Rectal smooth muscle tissue (tissue), 1 donor: ENCODE results near the gene FCHO2.

Experiments used
- H3K27ac ChIP-seq: one replicate; pipeline ENCODE4 v1.7.0; 2013; ENCODE audit warnings: low read depth, low read length, inconsistent platforms
- H3K27me3 ChIP-seq: one replicate; pipeline ENCODE4 v1.7.0; 2013; ENCODE audit warnings: low read length; ENCODE audit not compliant: control insufficient read depth, insufficient read depth
- H3K36me3 ChIP-seq: one replicate; pipeline ENCODE4 v1.7.0; 2013; ENCODE audit warnings: low read length; ENCODE audit not compliant: control insufficient read depth, insufficient read depth
- H3K4me1 ChIP-seq: one replicate; pipeline ENCODE4 v1.7.0; 2013; ENCODE audit warnings: low read length; ENCODE audit not compliant: control insufficient read depth, insufficient read depth
- H3K4me3 ChIP-seq: one replicate; pipeline ENCODE4 v1.7.0; 2013; ENCODE audit warnings: low read length
- H3K9ac ChIP-seq: one replicate; pipeline ENCODE4 v1.7.0; 2013; ENCODE audit warnings: low read length

FCHO2 gene

GRCh38 chr5:72937517-72938061 lies 18.3 kb upstream of the FCHO2 start:
- peak overlapping the region; percentile 3 for H3K4me3 ChIP-seq
- H3K4me1 ChIP-seq = peaks cover 20% of the 10 kb centered on the region
- H3K9ac ChIP-seq = no peak overlapping the region
- no peaks in the 10 kb centered on the region for H3K36me3 ChIP-seq
- H3K27ac ChIP-seq = peak overlapping the region; percentile 75
- no peaks in the 10 kb centered on the region for H3K27me3 ChIP-seq

- no peaks in the 10 kb centered on the region for H3K27me3 ChIP-seq
- no peak overlapping the region for H3K9ac ChIP-seq
- peak overlapping the region; percentile 75 for H3K27ac ChIP-seq
- no peaks in the 10 kb centered on the region for H3K36me3 ChIP-seq
- H3K4me3 ChIP-seq = no peak overlapping the region
- H3K4me1 ChIP-seq = peaks cover 20% of the 10 kb centered on the region
Measured at GRCh38 chr5:72938206-72938605, 17.6 kb upstream of the FCHO2 start.

- Histone ChIP-seq H3K4me3 (no peak overlapping the region), H3K27ac (no peak overlapping the region), H3K4me1 (peaks cover 20% of the 10 kb centered on the region), H3K36me3 (no peaks in the 10 kb centered on the region), H3K9ac (no peak overlapping the region), H3K27me3 (no peaks in the 10 kb centered on the region)
Measured at GRCh38 chr5:72940082-72940481, 15.8 kb upstream of the FCHO2 start.

GRCh38 chr5:72943307-72943706 lies 12.5 kb upstream of the FCHO2 start:
- no peak overlapping the region for H3K9ac ChIP-seq
- H3K27me3 ChIP-seq = no peaks in the 10 kb centered on the region
- peaks cover 2% of the 10 kb centered on the region for H3K4me1 ChIP-seq
- H3K36me3 ChIP-seq = no peaks in the 10 kb centered on the region
- no peak overlapping the region for H3K4me3 ChIP-seq
- no peak overlapping the region for H3K27ac ChIP-seq

- Histone ChIP-seq H3K4me3 (no peak overlapping the region), H3K36me3 (no peaks in the 10 kb centered on the region), H3K9ac (no peak overlapping the region), H3K27ac (no peak overlapping the region), H3K27me3 (no peaks in the 10 kb centered on the region), H3K4me1 (no peaks in the 10 kb centered on the region)
Measured at GRCh38 chr5:72947498-72947897, 8.3 kb upstream of the FCHO2 start.

- Histone ChIP-seq H3K27me3 (no peaks in the 10 kb centered on the region), H3K9ac (no peak overlapping the region), H3K4me1 (no peaks in the 10 kb centered on the region), H3K4me3 (no peak overlapping the region), H3K27ac (no peak overlapping the region), H3K36me3 (no peaks in the 10 kb centered on the region)
Measured at GRCh38 chr5:72949481-72949880, 6.4 kb upstream of the FCHO2 start.

- Histone ChIP-seq H3K27me3 (no peaks in the 10 kb centered on the region), H3K36me3 (no peaks in the 10 kb centered on the region), H3K9ac (no peak overlapping the region), H3K27ac (no peak overlapping the region), H3K4me3 (no peak overlapping the region), H3K4me1 (peaks cover 6% of the 10 kb centered on the region)
Measured at GRCh38 chr5:72951671-72952468, 4.0 kb upstream of the FCHO2 start.

GRCh38 chr5:72954389-72954788 lies 1.5 kb upstream of the FCHO2 start:
- Histone ChIP-seq H3K9ac (no peak overlapping the region), H3K4me3 (no peak overlapping the region), H3K4me1 (peaks cover 15% of the 10 kb centered on the region), H3K27ac (no peak overlapping the region), H3K27me3 (no peaks in the 10 kb centered on the region), H3K36me3 (no peaks in the 10 kb centered on the region)

- peak overlapping the region; percentile 99 for H3K27ac ChIP-seq
- peak overlapping the region; percentile 85 for H3K4me3 ChIP-seq
- H3K4me1 ChIP-seq = peaks cover 15% of the 10 kb centered on the region
- H3K36me3 ChIP-seq = no peaks in the 10 kb centered on the region
- H3K27me3 ChIP-seq = no peaks in the 10 kb centered on the region
- peak overlapping the region; percentile 82 for H3K9ac ChIP-seq
Measured at GRCh38 chr5:72955143-72955767, 586 bp upstream of the FCHO2 start.

GRCh38 chr5:72956324-72957140 lies 691 bp downstream of the FCHO2 start:
- no peaks in the 10 kb centered on the region for H3K36me3 ChIP-seq
- no peaks in the 10 kb centered on the region for H3K27me3 ChIP-seq
- H3K27ac ChIP-seq = peak overlapping the region; percentile 99
- peak overlapping the region; percentile 59 for H3K9ac ChIP-seq
- H3K4me1 ChIP-seq = peaks cover 15% of the 10 kb centered on the region
- H3K4me3 ChIP-seq = peak overlapping the region; percentile 82

GRCh38 chr5:72957337-72957736 lies 1.5 kb downstream of the FCHO2 start:
- peaks cover 15% of the 10 kb centered on the region for H3K4me1 ChIP-seq
- no peaks in the 10 kb centered on the region for H3K27me3 ChIP-seq
- peak overlapping the region; percentile 82 for H3K4me3 ChIP-seq
- no peaks in the 10 kb centered on the region for H3K36me3 ChIP-seq
- H3K9ac ChIP-seq = no peak overlapping the region
- H3K27ac ChIP-seq = peak overlapping the region; percentile 99

GRCh38 chr5:72959257-72959656 lies 3.4 kb downstream of the FCHO2 start:
- H3K9ac ChIP-seq = no peak overlapping the region
- no peak overlapping the region for H3K4me3 ChIP-seq
- no peaks in the 10 kb centered on the region for H3K27me3 ChIP-seq
- H3K4me1 ChIP-seq = peaks cover 15% of the 10 kb centered on the region
- no peaks in the 10 kb centered on the region for H3K36me3 ChIP-seq
- no peak overlapping the region for H3K27ac ChIP-seq
